ENCODE measurements around the gene ARHGAP26. TPM values are rescaled to one million over a fixed set of nuclear protein-coding genes. Genes with fewer than 3 reads are reported as not detected.

ARHGAP26 gene
- total RNA-seq, 1 experiment from 2014 or later = 39.8 TPM

GRCh38 chr5:143140492-143141203 is 370.5 kb downstream of the ARHGAP26 start:
- no peak overlapping the region for H2AFZ ChIP-seq (ENCODE audit: low read length)
- H3K9me3 ChIP-seq (ENCODE audit: low read length) = no peaks in the 10 kb centered on the region
- H3K4me2 ChIP-seq (ENCODE audit: low read depth, low read length, poor library complexity, severe bottlenecking) = no peak overlapping the region
- DNase-seq = no peak
- peaks cover 42% of the 10 kb centered on the region; the same call in 1 of the 2 replicates for H3K36me3 ChIP-seq (ENCODE audit: insufficient read depth, low read length)
- peaks cover 37% of the 10 kb centered on the region for H3K4me1 ChIP-seq (ENCODE audit: low read length)
- H3K27ac ChIP-seq (ENCODE audit: low read length) = peak overlapping the region; percentile 14; the same call in 1 of the 2 replicates
- H4K20me1 ChIP-seq (ENCODE audit: insufficient read depth, low read depth, low read length) = no peaks in the 10 kb centered on the region
- H3K9me2 ChIP-seq (replicated peaks; ENCODE audit: insufficient read depth, low read length) = no peaks in the 10 kb centered on the region
- H3K4me3 ChIP-seq (ENCODE audit: low read length) = no peak overlapping the region
- peaks cover 35% of the 10 kb centered on the region for H3K79me2 ChIP-seq (ENCODE audit: low read length)
- no peak overlapping the region for H3K9ac ChIP-seq (ENCODE audit: low read length)
- H3K27me3 ChIP-seq (ENCODE audit: low read length) = no peaks in the 10 kb centered on the region

- H3K4me3 ChIP-seq (ENCODE audit: low read length) = no peak overlapping the region
- H4K20me1 ChIP-seq (ENCODE audit: insufficient read depth, low read depth, low read length) = no peaks in the 10 kb centered on the region
- H3K9me3 ChIP-seq (ENCODE audit: low read length) = no peaks in the 10 kb centered on the region
- no peak overlapping the region for H3K9ac ChIP-seq (ENCODE audit: low read length)
- H3K4me2 ChIP-seq (ENCODE audit: low read depth, low read length, poor library complexity, severe bottlenecking) = no peak overlapping the region
- no peaks in the 10 kb centered on the region for H3K9me2 ChIP-seq (replicated peaks; ENCODE audit: insufficient read depth, low read length)
- no peak for DNase-seq
- peaks cover 45% of the 10 kb centered on the region; the same call in 1 of the 2 replicates for H3K36me3 ChIP-seq (ENCODE audit: insufficient read depth, low read length)
- no peak overlapping the region for H3K27ac ChIP-seq (ENCODE audit: low read length)
- no peaks in the 10 kb centered on the region for H3K27me3 ChIP-seq (ENCODE audit: low read length)
- H3K4me1 ChIP-seq (ENCODE audit: low read length) = peaks cover 29% of the 10 kb centered on the region
- H3K79me2 ChIP-seq (ENCODE audit: low read length) = peaks cover 41% of the 10 kb centered on the region
- no peak overlapping the region for H2AFZ ChIP-seq (ENCODE audit: low read length)
These were observed 371.5 kb downstream of the ARHGAP26 start for GRCh38 chr5:143141652-143142051.

- no peaks in the 10 kb centered on the region for H3K9me2 ChIP-seq (replicated peaks; ENCODE audit: insufficient read depth, low read length)
- DNase-seq = no peak
These were observed 372.6 kb downstream of the ARHGAP26 start for GRCh38 chr5:143142596-143143435.

GRCh38 chr5:143143973-143144372 is 373.8 kb downstream of the ARHGAP26 start:
- no peak for DNase-seq
- H3K4me1 ChIP-seq (ENCODE audit: low read length) = peaks cover 34% of the 10 kb centered on the region
- no peaks in the 10 kb centered on the region for H3K9me3 ChIP-seq (ENCODE audit: low read length)
- no peaks in the 10 kb centered on the region for H3K27me3 ChIP-seq (ENCODE audit: low read length)
- H3K4me2 ChIP-seq (ENCODE audit: low read depth, low read length, poor library complexity, severe bottlenecking) = no peak overlapping the region
- H3K9ac ChIP-seq (ENCODE audit: low read length) = no peak overlapping the region
- no peak overlapping the region for H2AFZ ChIP-seq (ENCODE audit: low read length)
- H3K4me3 ChIP-seq (ENCODE audit: low read length) = no peak overlapping the region
- H3K9me2 ChIP-seq (replicated peaks; ENCODE audit: insufficient read depth, low read length) = no peaks in the 10 kb centered on the region
- H3K79me2 ChIP-seq (ENCODE audit: low read length) = peaks cover 27% of the 10 kb centered on the region; the same call in 1 of the 2 replicates
- H3K36me3 ChIP-seq (ENCODE audit: insufficient read depth, low read length) = peaks cover 36% of the 10 kb centered on the region; the same call in 1 of the 2 replicates
- no peaks in the 10 kb centered on the region for H4K20me1 ChIP-seq (ENCODE audit: insufficient read depth, low read depth, low read length)
- H3K27ac ChIP-seq (ENCODE audit: low read length) = peak overlapping the region; percentile 8; the same call in 1 of the 2 replicates

More at GRCh38 chr5:143142596-143143435, 372.6 kb downstream of the ARHGAP26 start:
- H3K9ac ChIP-seq (ENCODE audit: low read length) = no peak overlapping the region
- H3K27me3 ChIP-seq (ENCODE audit: low read length) = no peaks in the 10 kb centered on the region
- H3K36me3 ChIP-seq (ENCODE audit: insufficient read depth, low read length) = peaks cover 45% of the 10 kb centered on the region; the same call in 1 of the 2 replicates
- H3K79me2 ChIP-seq (ENCODE audit: low read length) = peaks cover 33% of the 10 kb centered on the region
- peaks cover 27% of the 10 kb centered on the region for H3K4me1 ChIP-seq (ENCODE audit: low read length)
- no peaks in the 10 kb centered on the region for H4K20me1 ChIP-seq (ENCODE audit: insufficient read depth, low read depth, low read length)
- H3K4me3 ChIP-seq (ENCODE audit: low read length) = no peak overlapping the region
- H3K9me3 ChIP-seq (ENCODE audit: low read length) = no peaks in the 10 kb centered on the region
- peak overlapping the region; percentile 28 for H3K27ac ChIP-seq (ENCODE audit: low read length)
- no peak overlapping the region for H2AFZ ChIP-seq (ENCODE audit: low read length)
- H3K4me2 ChIP-seq (ENCODE audit: low read depth, low read length, poor library complexity, severe bottlenecking) = no peak overlapping the region

- no peaks in the 10 kb centered on the region for H4K20me1 ChIP-seq (ENCODE audit: insufficient read depth, low read depth, low read length)
These were observed 375.3 kb downstream of the ARHGAP26 start for GRCh38 chr5:143145243-143146160.

GRCh38 chr5:143146161-143146560 is 376.0 kb downstream of the ARHGAP26 start:
- Histone ChIP-seq H3K4me2 (ENCODE audit: low read depth, low read length, poor library complexity, severe bottlenecking) (no peak overlapping the region), H3K27ac (ENCODE audit: low read length) (peak overlapping the region; percentile 48; the same call in 1 of the 2 replicates), H3K9ac (ENCODE audit: low read length) (no peak overlapping the region), H4K20me1 (ENCODE audit: insufficient read depth, low read depth, low read length) (no peaks in the 10 kb centered on the region), H3K27me3 (ENCODE audit: low read length) (no peaks in the 10 kb centered on the region), H2AFZ (ENCODE audit: low read length) (no peak overlapping the region), H3K36me3 (ENCODE audit: insufficient read depth, low read length) (peaks cover 36% of the 10 kb centered on the region; the same call in 1 of the 2 replicates), H3K79me2 (ENCODE audit: low read length) (peaks cover 14% of the 10 kb centered on the region; the same call in 1 of the 2 replicates), H3K4me3 (ENCODE audit: low read length) (no peak overlapping the region), H3K9me3 (ENCODE audit: low read length) (no peaks in the 10 kb centered on the region), H3K4me1 (ENCODE audit: low read length) (peaks cover 49% of the 10 kb centered on the region), H3K9me2 (replicated peaks; ENCODE audit: insufficient read depth, low read length) (no peaks in the 10 kb centered on the region)
- DNase-seq = no peak

More at GRCh38 chr5:143145243-143146160, 375.3 kb downstream of the ARHGAP26 start:
- Histone ChIP-seq H3K27me3 (ENCODE audit: low read length) (no peaks in the 10 kb centered on the region), H3K4me3 (ENCODE audit: low read length) (no peak overlapping the region), H3K4me2 (ENCODE audit: low read depth, low read length, poor library complexity, severe bottlenecking) (no peak overlapping the region), H3K79me2 (ENCODE audit: low read length) (peaks cover 19% of the 10 kb centered on the region; the same call in 1 of the 2 replicates), H3K27ac (ENCODE audit: low read length) (peak overlapping the region; percentile 48), H3K9ac (ENCODE audit: low read length) (no peak overlapping the region), H2AFZ (ENCODE audit: low read length) (no peak overlapping the region), H3K9me3 (ENCODE audit: low read length) (no peaks in the 10 kb centered on the region), H3K36me3 (ENCODE audit: insufficient read depth, low read length) (peaks cover 35% of the 10 kb centered on the region; the same call in 1 of the 2 replicates), H3K9me2 (replicated peaks; ENCODE audit: insufficient read depth, low read length) (no peaks in the 10 kb centered on the region), H3K4me1 (ENCODE audit: low read length) (peaks cover 49% of the 10 kb centered on the region)
- DNase-seq = no peak

- H3K27me3 ChIP-seq (ENCODE audit: low read length) = no peaks in the 10 kb centered on the region
- H3K79me2 ChIP-seq (ENCODE audit: low read length) = peaks cover 14% of the 10 kb centered on the region; the same call in 1 of the 2 replicates
- H2AFZ ChIP-seq (ENCODE audit: low read length) = no peak overlapping the region
- peak overlapping the region; percentile 26; the same call in 1 of the 2 replicates for H3K27ac ChIP-seq (ENCODE audit: low read length)
- H3K9me2 ChIP-seq (replicated peaks; ENCODE audit: insufficient read depth, low read length) = no peaks in the 10 kb centered on the region
- H3K4me2 ChIP-seq (ENCODE audit: low read depth, low read length, poor library complexity, severe bottlenecking) = no peak overlapping the region
- H3K9ac ChIP-seq (ENCODE audit: low read length) = no peak overlapping the region
- no peaks in the 10 kb centered on the region for H4K20me1 ChIP-seq (ENCODE audit: insufficient read depth, low read depth, low read length)
- H3K4me1 ChIP-seq (ENCODE audit: low read length) = peaks cover 50% of the 10 kb centered on the region
- H3K4me3 ChIP-seq (ENCODE audit: low read length) = no peak overlapping the region
- no peak for DNase-seq
- peaks cover 43% of the 10 kb centered on the region; the same call in 1 of the 2 replicates for H3K36me3 ChIP-seq (ENCODE audit: insufficient read depth, low read length)
- no peaks in the 10 kb centered on the region for H3K9me3 ChIP-seq (ENCODE audit: low read length)
These were observed 377.2 kb downstream of the ARHGAP26 start for GRCh38 chr5:143147383-143147782.

Data from Karpas-422 (cell line).